SHP77 (cell line): ENCODE data around the gene ADAM11.

Experiments used
- DNase-seq, 2 experiments: peaks; one replicate each; lab custom pipeline; 2025; lab: John Stamatoyannopoulos, UW

The ADAM11 gene

GRCh38 chr17:44830359-44831288 lies 71.8 kb downstream of the ADAM11 start:
- no peak for DNase-seq

- no peak for DNase-seq
Observed at GRCh38 chr17:44831371-44831770, 72.6 kb downstream of the ADAM11 start.
